ENCODE results near the gene FILIP1L.

DNA sequence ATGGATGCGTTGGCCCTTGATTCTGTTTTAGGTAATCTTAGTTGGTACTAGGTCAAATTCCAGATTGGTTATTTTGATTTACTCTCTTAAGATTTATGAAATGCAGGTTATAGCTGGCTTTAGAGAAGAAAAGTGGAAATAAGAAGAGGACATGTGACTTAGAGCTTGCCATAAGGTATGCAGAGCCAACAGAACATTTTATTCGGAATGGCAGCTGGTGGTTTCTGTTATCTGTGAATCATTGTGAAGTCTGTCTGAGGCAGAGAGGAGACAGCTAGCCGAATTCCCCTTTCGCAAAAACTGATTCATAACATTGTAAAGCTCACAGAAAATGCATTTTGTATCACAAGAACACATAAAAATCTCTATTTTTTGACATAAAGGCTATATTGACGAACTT, 82.1 kb downstream of the FILIP1L start:
- TF ChIP-seq, protein P1, sequence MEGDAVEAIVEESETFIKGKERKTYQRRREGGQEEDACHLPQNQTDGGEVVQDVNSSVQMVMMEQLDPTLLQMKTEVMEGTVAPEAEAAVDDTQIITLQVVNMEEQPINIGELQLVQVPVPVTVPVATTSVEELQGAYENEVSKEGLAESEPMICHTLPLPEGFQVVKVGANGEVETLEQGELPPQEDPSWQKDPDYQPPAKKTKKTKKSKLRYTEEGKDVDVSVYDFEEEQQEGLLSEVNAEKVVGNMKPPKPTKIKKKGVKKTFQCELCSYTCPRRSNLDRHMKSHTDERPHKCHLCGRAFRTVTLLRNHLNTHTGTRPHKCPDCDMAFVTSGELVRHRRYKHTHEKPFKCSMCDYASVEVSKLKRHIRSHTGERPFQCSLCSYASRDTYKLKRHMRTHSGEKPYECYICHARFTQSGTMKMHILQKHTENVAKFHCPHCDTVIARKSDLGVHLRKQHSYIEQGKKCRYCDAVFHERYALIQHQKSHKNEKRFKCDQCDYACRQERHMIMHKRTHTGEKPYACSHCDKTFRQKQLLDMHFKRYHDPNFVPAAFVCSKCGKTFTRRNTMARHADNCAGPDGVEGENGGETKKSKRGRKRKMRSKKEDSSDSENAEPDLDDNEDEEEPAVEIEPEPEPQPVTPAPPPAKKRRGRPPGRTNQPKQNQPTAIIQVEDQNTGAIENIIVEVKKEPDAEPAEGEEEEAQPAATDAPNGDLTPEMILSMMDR (IDR thresholded peaks at IDR 0.05; ENCODE audit: borderline replicate concordance, extremely low read depth, low read length, poor library complexity, severe bottlenecking), result no peak
- no peak for TF ChIP-seq EZH2 (IDR thresholded peaks at IDR 0.05; ENCODE audit: borderline replicate concordance, low read depth, low read length, severe bottlenecking)
